H1 (cell line): ENCODE measurements around the gene FMNL2. TPM values are rescaled to one million over a fixed set of nuclear protein-coding genes. Genes with fewer than 3 reads are reported as not detected.

Source experiments
- CTCF ChIA-PET: fragments of 300-600 bp; sonication (Branson Sonifier 250); formaldehyde crosslinking; loops from one replicate; lab custom pipeline; 2021; ENCODE audit not compliant: partially characterized antibody; lab: Charles Lee
- POLR2A ChIA-PET: fragments of 300-600 bp; sonication (Branson Sonifier 250); formaldehyde crosslinking; loops from one replicate; lab custom pipeline; 2021; ENCODE audit warnings: inconsistent platforms; ENCODE audit not compliant: partially characterized antibody; lab: Charles Lee
- DNase-seq, 2 experiments: peaks; one replicate each; pipeline versions ENCODE4 v3.0.0 to v3.0.0-alpha.2; 2010 to 2022; ENCODE audit warnings: low spot score in 2 of 2, low read depth in 1 of 2, mixed read lengths in 1 of 2
- FAIRE-seq: peaks from 2 replicates; lab custom pipeline; 2011; peaks lifted over from hg19 to GRCh38; lab: Jason Lieb, UNC
- H2AFZ ChIP-seq: 2 replicates; pipeline ENCODE4 v1.8.1; 2012; ENCODE audit warnings: low read length, inconsistent platforms
- H2AK5ac ChIP-seq: 2 replicates; pipeline ENCODE4 v1.6.1; 2013; ENCODE audit warnings: low read depth, low read length
- H2BK120ac ChIP-seq: replicated peaks from 2 replicates; pipeline ENCODE3; 2013; ENCODE audit warnings: low read depth, low read length, inconsistent platforms
- H2BK12ac ChIP-seq: 2 replicates; pipeline ENCODE4 v1.6.1; 2013; ENCODE audit warnings: low read depth, low read length
- H2BK15ac ChIP-seq: 2 replicates; pipeline ENCODE4 v1.6.1; 2013; ENCODE audit warnings: low read length
- H2BK20ac ChIP-seq: 2 replicates; pipeline ENCODE4 v1.6.1; 2013; ENCODE audit warnings: low read length
- H2BK5ac ChIP-seq: 2 replicates; pipeline ENCODE4 v1.6.1; 2013; ENCODE audit warnings: low read depth, low read length
- H3K14ac ChIP-seq: 2 replicates; pipeline ENCODE4 v1.6.1; 2013; ENCODE audit warnings: inconsistent platforms; ENCODE audit not compliant: insufficient read length
- H3K18ac ChIP-seq: 2 replicates; pipeline ENCODE4 v1.6.1; 2013; ENCODE audit warnings: low read length; ENCODE audit errors: extremely low read depth
- H3K23ac ChIP-seq: 2 replicates; pipeline ENCODE4 v1.6.1; 2013; ENCODE audit warnings: inconsistent platforms; ENCODE audit not compliant: insufficient read length
- H3K23me2 ChIP-seq: 2 replicates; pipeline ENCODE4 v1.6.1; 2013; ENCODE audit warnings: low read depth, low read length
- H3K27ac ChIP-seq: 2 replicates; pipeline ENCODE4 v1.6.1; 2011; ENCODE audit warnings: low read depth, low read length, inconsistent platforms
- H3K27me3 ChIP-seq, 4 experiments: replicated peaks in 1 of 4; 1 replicate in 1 of 4; 2 replicates in 3 of 4; pipeline versions ENCODE4 v1.6.1 to v1.8.1; 2011 to 2013; ENCODE audit warnings: low read length in 3 of 4, mild to moderate bottlenecking in 3 of 4, inconsistent platforms in 2 of 4, mixed read lengths in 2 of 4, moderate library complexity in 1 of 4; ENCODE audit not compliant: control insufficient read depth in 3 of 4, insufficient read depth in 3 of 4; ENCODE audit errors: extremely low read depth in 1 of 4
- H3K36me3 ChIP-seq, 4 experiments: 2 replicates each; pipeline versions ENCODE4 v1.6.1 to v1.8.1; 2011 to 2013; ENCODE audit warnings: mild to moderate bottlenecking in 4 of 4, low read length in 3 of 4, moderate library complexity in 2 of 4, control low read depth in 1 of 4, inconsistent platforms in 1 of 4; ENCODE audit not compliant: insufficient read depth in 4 of 4, control insufficient read depth in 2 of 4
- H3K4ac ChIP-seq: replicated peaks from 2 replicates; pipeline ENCODE3; 2013; ENCODE audit warnings: low read length, low read depth, mixed read lengths, inconsistent platforms; ENCODE audit not compliant: insufficient read length
- H3K4me1 ChIP-seq, 4 experiments: replicated peaks in 1 of 4; 1 replicate in 1 of 4; 2 replicates in 3 of 4; pipeline versions ENCODE4 v1.6.1 to v1.8.1; 2011 to 2013; ENCODE audit warnings: low read length in 3 of 4, inconsistent platforms in 2 of 4, mixed read lengths in 1 of 4; ENCODE audit not compliant: insufficient read depth in 4 of 4, control insufficient read depth in 3 of 4
- H3K4me2 ChIP-seq, 2 experiments: 2 replicates each; pipeline versions ENCODE4 v1.6.1 to v1.8.1; 2011 to 2013; ENCODE audit warnings: low read depth in 2 of 2, low read length in 2 of 2, control low read depth in 1 of 2, inconsistent platforms in 1 of 2, mild to moderate bottlenecking in 1 of 2; ENCODE audit not compliant: insufficient read depth in 1 of 2
- H3K4me3 ChIP-seq, 4 experiments: fragments of 200-600, 300-600 bp in 1 of 4; sonication (generic), shearing (Covaris generic), sonication (Bioruptor Twin) in 1 of 4; 2 replicates each; pipeline versions ENCODE4 v1.5.1 to v1.8.1; 2011 to 2016; ENCODE audit warnings: low read length in 4 of 4, low read depth in 3 of 4, control low read depth in 2 of 4, inconsistent platforms in 2 of 4, mild to moderate bottlenecking in 2 of 4, mixed read lengths in 1 of 4, moderate library complexity in 1 of 4; ENCODE audit not compliant: insufficient read depth in 2 of 4; ENCODE audit errors: extremely low read depth in 1 of 4
- H3K56ac ChIP-seq: replicated peaks from 2 replicates; pipeline ENCODE3; 2013; ENCODE audit warnings: low read depth, mild to moderate bottlenecking, mixed read lengths, low read length, inconsistent platforms; ENCODE audit not compliant: insufficient read length
- H3K79me1 ChIP-seq: 2 replicates; pipeline ENCODE4 v1.6.1; 2013; ENCODE audit warnings: low read depth, low read length, control low read depth
- H3K79me2 ChIP-seq, 2 experiments: 2 replicates each; pipeline versions ENCODE4 v1.6.1 to v1.8.1; 2012 to 2013; ENCODE audit warnings: low read length in 2 of 2, mild to moderate bottlenecking in 2 of 2, inconsistent platforms in 1 of 2; ENCODE audit not compliant: insufficient read depth in 2 of 2, control insufficient read depth in 1 of 2
- H3K9ac ChIP-seq, 4 experiments: replicated peaks in 1 of 4; 1 replicate in 1 of 4; 2 replicates in 3 of 4; pipeline versions ENCODE4 v1.6.1 to v1.8.1; 2011 to 2013; ENCODE audit warnings: low read depth in 3 of 4, low read length in 3 of 4, control low read depth in 2 of 4, mild to moderate bottlenecking in 2 of 4, moderate library complexity in 2 of 4, inconsistent platforms in 1 of 4; ENCODE audit errors: extremely low read depth in 1 of 4
- H3K9me3 ChIP-seq, 2 experiments: 2 replicates each; pipeline versions ENCODE4 v1.6.1 to v1.8.1; 2012 to 2013; ENCODE audit warnings: mild to moderate bottlenecking in 2 of 2, moderate library complexity in 2 of 2, control low read depth in 1 of 2, inconsistent platforms in 1 of 2, low read depth in 1 of 2, low read length in 1 of 2, mixed read lengths in 1 of 2; ENCODE audit not compliant: insufficient read depth in 2 of 2
- H4K20me1 ChIP-seq, 2 experiments: replicated peaks in 1 of 2; 2 replicates each; pipeline versions ENCODE3 to v1.8.1; 2011 to 2013; ENCODE audit warnings: inconsistent platforms in 2 of 2, low read length in 2 of 2, mild to moderate bottlenecking in 1 of 2; ENCODE audit not compliant: insufficient read depth in 2 of 2, control insufficient read depth in 1 of 2
- H4K5ac ChIP-seq: 2 replicates; pipeline ENCODE4 v1.6.1; 2013; ENCODE audit warnings: low read length, low read depth, mixed read lengths, inconsistent platforms; ENCODE audit not compliant: insufficient read length
- H4K8ac ChIP-seq: 2 replicates; pipeline ENCODE4 v1.8.0; 2013; ENCODE audit warnings: mild to moderate bottlenecking, moderate library complexity, low read length, inconsistent platforms; ENCODE audit not compliant: insufficient read depth; ENCODE audit errors: extremely low read depth
- H4K91ac ChIP-seq: replicated peaks from 2 replicates; pipeline ENCODE3; 2013; ENCODE audit warnings: low read length, mixed read lengths, inconsistent platforms; ENCODE audit not compliant: insufficient read length
- CEBPB ChIP-seq: IDR thresholded peaks from 2 replicates; pipeline ENCODE4 v1.6.1; 2012; ENCODE audit warnings: low read depth, low read length
- CTBP2 ChIP-seq: IDR thresholded peaks from 2 replicates; pipeline ENCODE4 v1.7.0; 2011; ENCODE audit warnings: borderline replicate concordance, mild to moderate bottlenecking, moderate library complexity, mixed read lengths, low read length; ENCODE audit not compliant: insufficient read depth, insufficient read length
- EGR1 ChIP-seq: IDR thresholded peaks from 2 replicates; pipeline ENCODE4 v1.6.1; 2011; ENCODE audit warnings: low read depth, low read length, borderline replicate concordance
- NRF1 ChIP-seq: IDR thresholded peaks from 2 replicates; pipeline ENCODE4 v1.6.1; 2011; ENCODE audit warnings: mild to moderate bottlenecking, low read depth, low read length, improper control_type of control experiment
- RXRA ChIP-seq: IDR thresholded peaks from 2 replicates; pipeline ENCODE4 v1.6.1; 2011; ENCODE audit warnings: low read depth, mild to moderate bottlenecking, low read length, moderate library complexity; ENCODE audit not compliant: insufficient read depth
- WGBS, 2 experiments: shearing (Covaris generic) in 1 of 2; methylation state at CpG; one replicate each; pipeline versions ENCODE4 v1.1.6 to v1.1.7; 2013 to 2015; ENCODE audit warnings: low lambda C conversion rate in 2 of 2, mixed read lengths in 2 of 2, inconsistent platforms in 1 of 2, low coverage in 1 of 2, missing lambda C conversion rate in 1 of 2; ENCODE audit not compliant: insufficient replicate concordance in 2 of 2, insufficient coverage in 1 of 2, insufficient read length in 1 of 2; ENCODE audit errors: extremely low coverage in 1 of 2, missing lambda C conversion rate in 1 of 2; 5-methylcytosine and 5-hydroxymethylcytosine counted together
- polyA plus RNA-seq, 7 experiments: library from polyadenylated mRNA; depleted of rRNA in 3 of 7; stranded (reverse) in 5 of 7; unstranded in 2 of 7; fragments of >200 nt in 5 of 7; fragments of 200-250 nt in 2 of 7; gene quantifications; 1 replicate in 5 of 7; 2 replicates in 1 of 7; 4 replicates in 1 of 7; pipeline versions ENCODE4 v1.2.1 to v1.2.3, GENCODE V29; 2011 to 2013; ENCODE audit warnings: missing spikeins in 2 of 7, mixed read lengths in 2 of 7
- total RNA-seq: library from RNA; stranded (reverse); fragmentation: NEBNext Ultra II Directional; extraction: Animal tissue kit (Norgen Biotek cat#: 25700); gene quantifications from 2 replicates; pipeline ENCODE4 v1.2.1, GENCODE V29; 2021

FMNL2 gene
- total and polyA plus RNA-seq, 2 of the 8 experiments (the other 6 are each of a cell fraction or from before 2014, with no cell fraction given), result 15.5 to 45.1 TPM

GRCh38 chr2:152425765-152426727 lies 91.1 kb downstream of the FMNL2 start:
- no peak for DNase-seq
- Histone ChIP-seq H3K4me1 (peaks cover 0 to 18% (median 8%) of the 10 kb centered on the region in 4 experiments; a peak in 2 of 7 replicates), H3K23ac (no peak overlapping the region), H4K5ac (no peak overlapping the region), H2AK5ac (no peak overlapping the region), H3K27ac (no peak overlapping the region), H2AFZ (no peak overlapping the region), H3K14ac (no peak overlapping the region), H3K4me2 (no peak overlapping the region), H3K9me3 (no peaks in the 10 kb centered on the region), H4K8ac (no peak overlapping the region)
- ChIA-PET POLR2A (interaction anchor here (0.6 to 1.4 kb wide), 4 partner anchors 9 to 173 kb away, joined by 3 to 5 read pairs (median 3); no protein-coding TSS in a partner anchor), CTCF (interaction anchor here (0.9 kb wide), 1 partner anchor 129 kb away, joined by 3 read pairs; no protein-coding TSS in a partner anchor)
- no peak for TF ChIP-seq CEBPB
- TF ChIP-seq NRF1, result no peak
- TF ChIP-seq EGR1, result no peak
- TF ChIP-seq RXRA, result no peak
- TF ChIP-seq CTBP2, result no peak
- TF ChIP-seq, all 59 proteins: peak for 0
- Histone ChIP-seq H3K79me2 (peaks cover 0 to 83% of the 10 kb centered on the region in 2 experiments; a peak in 3 of 4 replicates), H3K36me3 (no peaks in the 10 kb centered on the region), H4K20me1 (no peaks in the 10 kb centered on the region), H3K9ac (no peak overlapping the region), H4K91ac (no peak overlapping the region), H2BK12ac (no peak overlapping the region), H3K4me3 (no peak overlapping the region), H3K79me1 (peaks cover 5% of the 10 kb centered on the region; the same call in 1 of the 2 replicates), H2BK20ac (no peak overlapping the region), H2BK120ac (no peak overlapping the region), H3K23me2 (no peaks in the 10 kb centered on the region), H2BK15ac (0 out of 2 replicates have a peak overlapping the region, but pooled peaks have one; percentile 21), H3K27me3 (no peaks in the 10 kb centered on the region), H3K18ac (no peak overlapping the region), H3K56ac (no peak overlapping the region), H3K4ac (no peak overlapping the region), H2BK5ac (no peak overlapping the region)
- 92% methylated on average over 8 of the region's 8 CpGs; no CpG with 5 or more reads in 1 of the 2 experiments for WGBS, 2 experiments
- no peak for FAIRE-seq
